ENCODE results near the gene MARCOL.

DNA sequence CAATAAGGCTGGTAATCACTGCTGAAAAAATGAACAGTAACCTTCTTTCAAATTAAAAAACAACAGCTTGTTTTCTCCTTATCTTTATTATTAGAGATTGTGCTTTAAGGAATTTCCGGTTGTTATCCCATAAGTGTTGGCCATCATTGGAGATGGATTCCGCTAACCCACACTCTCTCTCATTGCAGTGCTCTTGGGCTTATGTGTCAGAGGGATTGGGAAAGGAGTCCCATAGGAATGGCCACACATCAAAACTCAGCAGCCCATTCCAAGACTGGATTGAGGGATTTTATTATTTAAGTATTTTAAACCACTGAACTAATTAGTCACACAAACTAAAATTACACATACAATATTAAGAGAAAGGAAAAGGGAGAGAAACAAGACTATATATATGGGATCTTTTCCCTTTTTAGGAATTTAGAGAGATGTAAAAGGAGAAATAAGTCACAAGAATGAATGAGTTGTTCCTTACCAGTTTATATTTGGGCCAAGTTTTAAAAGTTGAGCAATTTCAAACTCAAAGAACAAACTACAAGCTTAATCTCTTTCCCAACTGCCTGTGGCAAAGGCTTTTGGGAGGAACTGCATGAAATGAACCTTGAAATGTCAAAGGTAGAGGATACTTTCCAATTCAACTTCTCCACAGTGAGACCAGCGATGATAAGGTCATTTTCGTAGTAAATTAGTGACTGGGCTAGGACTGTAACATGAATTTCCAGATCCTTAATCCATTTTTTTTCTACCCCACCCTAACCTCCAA is 33.1 kb upstream of the MARCOL start:
- no peak for TF ChIP-seq POLR2A (IDR thresholded peaks at IDR 0.05)
- TF ChIP-seq, protein P1, sequence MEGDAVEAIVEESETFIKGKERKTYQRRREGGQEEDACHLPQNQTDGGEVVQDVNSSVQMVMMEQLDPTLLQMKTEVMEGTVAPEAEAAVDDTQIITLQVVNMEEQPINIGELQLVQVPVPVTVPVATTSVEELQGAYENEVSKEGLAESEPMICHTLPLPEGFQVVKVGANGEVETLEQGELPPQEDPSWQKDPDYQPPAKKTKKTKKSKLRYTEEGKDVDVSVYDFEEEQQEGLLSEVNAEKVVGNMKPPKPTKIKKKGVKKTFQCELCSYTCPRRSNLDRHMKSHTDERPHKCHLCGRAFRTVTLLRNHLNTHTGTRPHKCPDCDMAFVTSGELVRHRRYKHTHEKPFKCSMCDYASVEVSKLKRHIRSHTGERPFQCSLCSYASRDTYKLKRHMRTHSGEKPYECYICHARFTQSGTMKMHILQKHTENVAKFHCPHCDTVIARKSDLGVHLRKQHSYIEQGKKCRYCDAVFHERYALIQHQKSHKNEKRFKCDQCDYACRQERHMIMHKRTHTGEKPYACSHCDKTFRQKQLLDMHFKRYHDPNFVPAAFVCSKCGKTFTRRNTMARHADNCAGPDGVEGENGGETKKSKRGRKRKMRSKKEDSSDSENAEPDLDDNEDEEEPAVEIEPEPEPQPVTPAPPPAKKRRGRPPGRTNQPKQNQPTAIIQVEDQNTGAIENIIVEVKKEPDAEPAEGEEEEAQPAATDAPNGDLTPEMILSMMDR (IDR thresholded peaks at IDR 0.05): no peak
